CD4-positive, alpha-beta memory T cell (primary cell): ENCODE results near the gene SCN8A. TPM values are rescaled to one million over a fixed set of nuclear protein-coding genes. Genes with fewer than 3 reads are reported as not detected.
A peak's percentile ranks its signal among the peaks of the same experiment; 100 is the strongest.
"Not testable (repeated sequence)": the region's sequence is repeated elsewhere in the genome, so short reads cannot be mapped to it uniquely, and the experiment has no call there.

ENCODE experiments used
- CTCF ChIA-PET: fragments of 350-600 bp; sonication (Branson Sonifier 250); formaldehyde crosslinking; loops from one replicate; lab custom pipeline; 2021; ENCODE audit warnings: inconsistent platforms; ENCODE audit not compliant: partially characterized antibody; lab: Charles Lee
- POLR2A ChIA-PET: fragments of 350-600 bp; sonication (Branson Sonifier 250); formaldehyde crosslinking; loops from one replicate; lab custom pipeline; 2021; ENCODE audit not compliant: partially characterized antibody; lab: Charles Lee
- DNase-seq, 5 donors: peaks; one replicate each; pipeline versions ENCODE4 v3.0.0 to v3.0.0-alpha.2; 2020 to 2022; ENCODE audit warnings: mixed read lengths in 1 of 5
- H3K27ac ChIP-seq: one replicate; pipeline ENCODE4 v1.7.0; 2013; ENCODE audit warnings: low read depth, low read length
- H3K27me3 ChIP-seq: 2 replicates; pipeline ENCODE4 v1.7.0; 2013; ENCODE audit warnings: mild to moderate bottlenecking, low read length, moderate library complexity; ENCODE audit not compliant: insufficient read depth
- H3K36me3 ChIP-seq: 2 replicates; pipeline ENCODE4 v1.7.0; 2013; ENCODE audit warnings: mild to moderate bottlenecking, low read length, moderate library complexity; ENCODE audit not compliant: insufficient read depth
- H3K4me1 ChIP-seq: 2 replicates; pipeline ENCODE4 v1.7.0; 2013; ENCODE audit warnings: mild to moderate bottlenecking, low read length, moderate library complexity; ENCODE audit not compliant: insufficient read depth
- H3K4me3 ChIP-seq, 2 donors: one replicate each; pipeline ENCODE4 v1.7.0; 2013; ENCODE audit warnings: low read length in 2 of 2, mild to moderate bottlenecking in 1 of 2
- H3K9me3 ChIP-seq, 2 donors: one replicate each; pipeline ENCODE4 v1.7.0; 2013; ENCODE audit warnings: low read length in 2 of 2, control low read depth in 1 of 2; ENCODE audit not compliant: control insufficient read depth in 1 of 2
- H3K27ac Mint-ChIP-seq, 7 donors: one replicate each; pipeline ENCODE4 v1.8.0; 2020 to 2021; ENCODE audit warnings: mixed read lengths in 7 of 7, mild to moderate bottlenecking in 6 of 7, inconsistent platforms in 3 of 7, moderate library complexity in 3 of 7
- H3K27me3 Mint-ChIP-seq, 2 donors: one replicate each; pipeline ENCODE4 v1.8.0; 2020 to 2021; ENCODE audit warnings: mixed read lengths in 2 of 2
- H3K36me3 Mint-ChIP-seq, 2 donors: one replicate each; pipeline ENCODE4 v1.8.0; 2020 to 2021; ENCODE audit warnings: mixed read lengths in 2 of 2, inconsistent platforms in 1 of 2, mild to moderate bottlenecking in 1 of 2
- H3K4me1 Mint-ChIP-seq, 4 donors: one replicate each; pipeline ENCODE4 v1.8.0; 2020 to 2021; ENCODE audit warnings: mixed read lengths in 4 of 4, mild to moderate bottlenecking in 1 of 4
- H3K4me3 Mint-ChIP-seq, 8 donors: one replicate each; pipeline ENCODE4 v1.8.0; 2020 to 2021; ENCODE audit warnings: mixed read lengths in 8 of 8, mild to moderate bottlenecking in 7 of 8, moderate library complexity in 6 of 8, inconsistent platforms in 3 of 8
- H3K9me3 Mint-ChIP-seq, 8 donors: one replicate each; pipeline ENCODE4 v1.8.0; 2020 to 2021; ENCODE audit warnings: mixed read lengths in 8 of 8, mild to moderate bottlenecking in 5 of 8, inconsistent platforms in 3 of 8, moderate library complexity in 1 of 8
- intact Hi-C: fragments of 100-400 bp; cut with micrococcal nuclease; formaldehyde crosslinking; loops from one replicate; pipeline ENCODE4 v1.15.1; 2023
- polyA plus RNA-seq, 2 donors: library from polyadenylated mRNA; unstranded; fragments of 300-500 nt; fragmentation: Illumina TruSeq; gene quantifications; one replicate each; pipeline ENCODE4 v1.2.3, GENCODE V29; 2021
- total RNA-seq, 2 experiments: library from RNA; stranded (reverse); gene quantifications; one replicate each; pipeline ENCODE4 v1.2.3, GENCODE V29; 2021

Gene SCN8A
- total and polyA plus RNA-seq, 4 experiments from 2014 or later = 0.04 to 1.00 (median 0.24) TPM

DNA sequence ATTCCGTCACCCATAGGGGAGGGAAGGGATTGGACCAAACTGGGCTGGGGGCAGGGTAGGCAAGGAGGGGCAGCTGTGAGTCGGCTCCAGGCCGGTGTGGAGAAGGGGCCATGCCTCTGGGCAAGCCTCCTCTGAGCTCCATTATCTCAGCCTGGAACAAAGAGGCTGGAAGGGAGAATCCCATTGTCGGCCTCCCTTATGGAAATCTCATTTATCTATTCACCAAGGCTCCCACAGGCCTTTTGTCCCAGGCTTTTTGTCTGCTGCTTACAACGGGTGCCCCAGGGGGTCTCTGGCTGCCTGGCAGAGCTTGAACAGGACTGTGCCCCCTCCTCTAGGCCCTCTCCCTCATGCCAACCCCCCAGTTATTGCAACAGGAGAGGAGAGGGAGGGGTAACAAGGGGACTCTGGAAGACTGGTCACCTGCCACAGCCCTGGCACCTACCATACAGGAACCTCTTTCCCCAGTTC, 238.0 kb downstream of the SCN8A start:
- Histone ChIP-seq H3K27ac (no peak overlapping the region), H3K4me1 (peaks cover 24% of the 10 kb centered on the region), H3K4me3 (no peak overlapping the region), H3K36me3 (no peaks in the 10 kb centered on the region), H3K27me3 (no peaks in the 10 kb centered on the region), H3K9me3 (no peaks in the 10 kb centered on the region)
- H3K36me3 Mint-ChIP-seq = no peaks in the 10 kb centered on the region
- no peak for DNase-seq
- intact Hi-C loops = no loop called here
- ChIA-PET CTCF (no interaction called here), POLR2A (no interaction called here)
- peak overlapping the region in 1 of 7 donors; percentile 31 for H3K27ac Mint-ChIP-seq
- peaks cover 14 to 18% of the 10 kb centered on the region in 2 donors for H3K27me3 Mint-ChIP-seq
- H3K9me3 Mint-ChIP-seq = no peaks in the 10 kb centered on the region
- H3K4me3 Mint-ChIP-seq = no peak overlapping the region
- H3K4me1 Mint-ChIP-seq = peaks cover 23 to 32% (median 27%) of the 10 kb centered on the region in 4 donors

GRCh38 chr12:51829641-51830040, 238.6 kb downstream of the SCN8A start:
- Histone ChIP-seq H3K9me3 (no peaks in the 10 kb centered on the region), H3K4me3 (no peak overlapping the region), H3K27me3 (no peaks in the 10 kb centered on the region), H3K27ac (no peak overlapping the region), H3K4me1 (peaks cover 24% of the 10 kb centered on the region), H3K36me3 (no peaks in the 10 kb centered on the region)
- no peaks in the 10 kb centered on the region for H3K36me3 Mint-ChIP-seq
- no peak overlapping the region for H3K27ac Mint-ChIP-seq
- no peak for DNase-seq
- no peak overlapping the region for H3K4me3 Mint-ChIP-seq
- ChIA-PET POLR2A (no interaction called here), CTCF (no interaction called here)
- peaks cover 14 to 18% of the 10 kb centered on the region in 2 donors for H3K27me3 Mint-ChIP-seq
- intact Hi-C loops = no loop called here
- peaks cover 23 to 32% (median 27%) of the 10 kb centered on the region in 4 donors for H3K4me1 Mint-ChIP-seq
- H3K9me3 Mint-ChIP-seq = no peaks in the 10 kb centered on the region

- H3K36me3 ChIP-seq, H3K27ac Mint-ChIP-seq, H3K27ac ChIP-seq, H3K4me3 ChIP-seq, H3K9me3 Mint-ChIP-seq, H3K36me3 Mint-ChIP-seq, DNase-seq, H3K9me3 ChIP-seq, H3K27me3 ChIP-seq, intact Hi-C loops: not testable (repeated sequence)
- Mint-ChIP-seq H3K27me3 (peaks cover 14 to 21% of the 10 kb centered on the region in 2 donors), H3K4me1 (peaks cover 22 to 32% (median 27%) of the 10 kb centered on the region in 4 donors), H3K4me3 (peak overlapping the region in 1 of 8 donors; percentile 10)
- peaks cover 24% of the 10 kb centered on the region for H3K4me1 ChIP-seq
- POLR2A ChIA-PET = interaction anchor here (1.1 to 4.0 kb wide), 3 partner anchors 8 to 18 kb away, joined by 3 to 18 read pairs (median 5); no protein-coding TSS in a partner anchor
- CTCF ChIA-PET = interaction anchor here (2.0 kb wide), 1 partner anchor 11 kb away, joined by 5 read pairs; no protein-coding TSS in a partner anchor
Observed at GRCh38 chr12:51831817-51832216, 240.8 kb downstream of the SCN8A start.

DNA sequence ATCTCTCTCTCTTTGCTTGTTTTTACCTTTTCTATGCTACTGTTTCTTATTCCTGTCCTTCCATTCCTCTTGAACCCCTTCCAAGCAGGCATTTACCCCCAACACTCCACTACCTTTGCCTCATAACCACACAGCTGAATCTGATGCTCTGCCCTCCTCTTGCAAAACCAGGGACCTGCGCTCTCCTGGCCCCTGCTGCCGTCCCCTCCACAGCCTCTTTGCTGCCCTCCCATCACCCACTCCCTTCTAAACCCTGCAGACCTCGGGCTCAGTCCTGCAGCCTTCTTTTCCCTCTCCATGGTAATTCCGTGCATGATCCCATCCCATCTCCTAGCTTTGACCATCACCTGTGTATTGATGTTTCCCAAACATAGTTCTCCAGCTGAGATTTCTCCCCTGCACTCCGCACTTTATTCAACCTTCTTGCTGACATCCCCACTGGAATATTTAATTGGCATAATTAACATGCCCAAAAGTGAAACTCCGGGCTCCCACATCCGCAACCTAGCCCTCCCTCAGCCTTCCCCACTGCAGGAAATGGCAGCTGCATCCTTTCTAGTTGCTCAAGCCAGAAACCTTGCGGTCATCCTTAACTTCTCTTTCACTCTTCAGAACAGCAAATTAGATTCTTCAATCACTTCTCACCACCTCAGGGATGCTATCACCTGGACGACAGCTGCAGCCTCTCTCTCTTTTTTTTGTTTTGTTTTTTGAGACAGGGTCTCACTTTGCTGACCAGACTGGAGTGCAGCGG, 241.5 kb downstream of the SCN8A start:
- Mint-ChIP-seq H3K27me3 (peaks cover 16 to 27% of the 10 kb centered on the region in 2 donors), H3K36me3 (no peaks in the 10 kb centered on the region), H3K9me3 (no peaks in the 10 kb centered on the region), H3K4me3 (peak overlapping the region in 6 of 8 donors; percentile 39 to 79 (median 60)), H3K27ac (no peak overlapping the region), H3K4me1 (peaks cover 20 to 29% (median 26%) of the 10 kb centered on the region in 4 donors)
- no peaks in the 10 kb centered on the region for H3K27me3 ChIP-seq
- no peak overlapping the region for H3K4me3 ChIP-seq
- CTCF ChIA-PET = interaction anchor here (1.6 to 1.9 kb wide), 2 partner anchors 8 to 12 kb away, joined by 5 to 10 read pairs; no protein-coding TSS in a partner anchor
- H3K4me1 ChIP-seq = peaks cover 23% of the 10 kb centered on the region
- POLR2A ChIA-PET = interaction anchor here (1.1 to 4.0 kb wide), 3 partner anchors 9 to 18 kb away, joined by 3 to 18 read pairs (median 5); no protein-coding TSS in a partner anchor
- no peak overlapping the region for H3K27ac ChIP-seq
- no peaks in the 10 kb centered on the region for H3K36me3 ChIP-seq
- no peaks in the 10 kb centered on the region for H3K9me3 ChIP-seq
- no peak for DNase-seq
- intact Hi-C loops = no loop called here

DNA sequence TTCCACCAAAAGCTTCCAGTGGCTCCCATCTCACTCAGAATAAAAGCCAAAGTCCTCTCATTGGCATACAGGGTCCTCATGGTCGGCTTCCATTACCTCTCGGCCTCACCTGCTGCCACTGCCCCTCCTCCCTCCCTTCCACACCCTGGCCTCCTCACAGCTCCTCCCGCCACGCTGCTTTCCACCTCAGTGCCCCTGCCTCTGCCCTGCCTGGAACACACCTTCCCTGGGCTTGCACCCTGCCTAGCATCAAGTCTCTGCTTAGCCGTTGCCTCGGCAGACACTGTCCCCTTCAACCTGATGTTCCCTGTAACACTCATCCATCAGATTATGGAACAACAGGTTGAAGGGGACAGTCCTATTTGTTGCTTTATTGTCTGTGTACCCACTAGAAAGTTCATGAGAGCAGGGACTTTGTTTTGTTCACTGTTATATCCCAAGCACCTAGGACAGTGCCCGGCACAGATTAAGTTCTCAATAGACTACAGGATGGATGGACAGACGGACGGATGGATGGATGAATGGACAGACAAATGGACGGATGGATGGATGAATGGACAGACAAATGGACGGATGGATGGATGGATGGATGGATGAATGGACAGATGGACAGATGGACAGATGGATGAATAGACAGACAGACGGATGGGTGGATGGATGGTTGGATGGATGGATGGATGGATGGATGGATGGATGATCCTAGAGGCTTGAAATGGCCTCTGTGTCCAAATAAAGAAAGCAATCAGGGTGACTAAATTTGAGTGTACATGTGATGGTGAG, 242.6 kb downstream of the SCN8A start:
- H3K9me3 Mint-ChIP-seq = no peaks in the 10 kb centered on the region
- ChIA-PET CTCF (interaction anchor here (1.6 to 1.9 kb wide), 2 partner anchors 9 to 13 kb away, joined by 5 to 10 read pairs; no protein-coding TSS in a partner anchor), POLR2A (interaction anchor here (1.5 to 4.0 kb wide), 2 partner anchors 10 to 13 kb away, joined by 5 to 18 read pairs; no protein-coding TSS in a partner anchor)
- Histone ChIP-seq H3K4me1 (peaks cover 13% of the 10 kb centered on the region), H3K36me3 (no peaks in the 10 kb centered on the region), H3K9me3 (no peaks in the 10 kb centered on the region), H3K4me3 (no peak overlapping the region), H3K27ac (no peak overlapping the region), H3K27me3 (no peaks in the 10 kb centered on the region)
- H3K4me1 Mint-ChIP-seq = peaks cover 12 to 18% (median 15%) of the 10 kb centered on the region in 4 donors
- H3K4me3 Mint-ChIP-seq = peak overlapping the region in 3 of 8 donors; percentile 36 to 67 (median 47)
- DNase-seq = no peak
- H3K27ac Mint-ChIP-seq = peak overlapping the region in 2 of 7 donors; percentile 20 to 55
- intact Hi-C loops = no loop called here
- H3K36me3 Mint-ChIP-seq = no peaks in the 10 kb centered on the region
- H3K27me3 Mint-ChIP-seq = peaks cover 19 to 30% of the 10 kb centered on the region in 2 donors

GRCh38 chr12:51834411-51834810, 243.4 kb downstream of the SCN8A start:
- no peaks in the 10 kb centered on the region for H3K9me3 Mint-ChIP-seq

More at GRCh38 chr12:51834411-51834810, 243.4 kb downstream of the SCN8A start:
- Mint-ChIP-seq H3K36me3 (no peaks in the 10 kb centered on the region), H3K4me3 (no peak overlapping the region), H3K27me3 (peaks cover 25 to 33% of the 10 kb centered on the region in 2 donors), H3K27ac (no peak overlapping the region), H3K4me1 (peaks cover 12 to 16% (median 15%) of the 10 kb centered on the region in 4 donors)
- intact Hi-C loops = no loop called here
- POLR2A ChIA-PET = no interaction called here
- Histone ChIP-seq H3K4me1 (peaks cover 13% of the 10 kb centered on the region), H3K27ac (no peak overlapping the region), H3K27me3 (no peaks in the 10 kb centered on the region), H3K9me3 (no peaks in the 10 kb centered on the region), H3K4me3 (no peak overlapping the region), H3K36me3 (no peaks in the 10 kb centered on the region)
- CTCF ChIA-PET = no interaction called here
- DNase-seq = no peak
